ENCODE data around the gene EDDM3A. TPM values are rescaled to one million over a fixed set of nuclear protein-coding genes. Genes with fewer than 3 reads are reported as not detected.

Gene EDDM3A
- total RNA-seq, 3 donors from 2014 or later: not detected

DNA sequence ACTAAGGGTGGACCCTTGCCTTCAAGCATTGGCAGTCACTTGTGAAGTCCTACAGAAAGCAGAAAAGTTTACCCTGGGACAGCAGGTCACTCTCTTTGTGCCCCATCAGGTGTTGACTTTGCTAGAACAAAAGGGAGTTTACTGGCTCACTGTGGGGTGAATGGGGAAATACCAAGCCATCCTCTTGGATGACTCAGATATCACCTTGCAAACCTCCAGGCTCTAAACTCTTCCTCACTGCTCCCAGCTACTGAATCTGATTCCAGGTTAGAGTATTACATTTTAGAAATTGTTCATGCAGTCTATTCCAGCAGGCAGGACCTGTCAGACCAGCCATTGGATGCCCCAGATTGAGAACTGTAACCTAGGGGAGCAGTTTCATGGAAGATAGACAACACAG lies 15.3 kb downstream of the EDDM3A start:
- H3K27me3 ChIP-seq: no peaks in the 10 kb centered on the region
- H3K27ac ChIP-seq: peak overlapping the region; percentile 74 to 82
- TF ChIP-seq CTCF (IDR thresholded peaks at IDR 0.05) (no peak), POLR2AphosphoS5 (IDR thresholded peaks at IDR 0.05) (peak in 1 of 3 donors; percentile 14)
- intact Hi-C loops (cut with DNase I; ENCODE audit: low total_unique reads): no loop called here
- no peaks in the 10 kb centered on the region for H3K9me3 ChIP-seq
- H3K36me3 ChIP-seq: no peaks in the 10 kb centered on the region
- no peaks in the 10 kb centered on the region for H3K4me1 ChIP-seq
- DNase-seq (ENCODE audit: low spot score in 2 of 2): peak in 1 of 2 donors; percentile 46
- no peak overlapping the region for H3K4me3 ChIP-seq

- TF ChIP-seq POLR2AphosphoS5 (IDR thresholded peaks at IDR 0.05) (no peak), POLR2A (IDR thresholded peaks at IDR 0.05) (no peak), CTCF (IDR thresholded peaks at IDR 0.05) (no peak)
- no peak overlapping the region for H3K4me3 ChIP-seq
- no peaks in the 10 kb centered on the region for H3K27me3 ChIP-seq
- H3K9me3 ChIP-seq: no peaks in the 10 kb centered on the region
- H3K4me1 ChIP-seq: no peaks in the 10 kb centered on the region
- no peak overlapping the region for H3K27ac ChIP-seq
- no peak for DNase-seq (ENCODE audit: low spot score in 2 of 2)
- intact Hi-C loops (cut with DNase I; ENCODE audit: low total_unique reads): no loop called here
- no peaks in the 10 kb centered on the region for H3K36me3 ChIP-seq
Observed at GRCh38 chr14:20768593-20768892, 22.9 kb downstream of the EDDM3A start.

- no peak overlapping the region for H3K4me3 ChIP-seq
- intact Hi-C loops (cut with DNase I; ENCODE audit: low total_unique reads): no loop called here
- no peak overlapping the region for H3K27ac ChIP-seq
- no peaks in the 10 kb centered on the region for H3K27me3 ChIP-seq
- H3K4me1 ChIP-seq: no peaks in the 10 kb centered on the region
- TF ChIP-seq POLR2A (IDR thresholded peaks at IDR 0.05): no peak
- no peak for TF ChIP-seq CTCF (IDR thresholded peaks at IDR 0.05)
- TF ChIP-seq POLR2AphosphoS5 (IDR thresholded peaks at IDR 0.05): no peak
- no peaks in the 10 kb centered on the region for H3K36me3 ChIP-seq
- H3K9me3 ChIP-seq: no peaks in the 10 kb centered on the region
- DNase-seq (ENCODE audit: low spot score in 2 of 2): no peak
Observed at GRCh38 chr14:20769421-20769820, 23.7 kb downstream of the EDDM3A start.

DNA sequence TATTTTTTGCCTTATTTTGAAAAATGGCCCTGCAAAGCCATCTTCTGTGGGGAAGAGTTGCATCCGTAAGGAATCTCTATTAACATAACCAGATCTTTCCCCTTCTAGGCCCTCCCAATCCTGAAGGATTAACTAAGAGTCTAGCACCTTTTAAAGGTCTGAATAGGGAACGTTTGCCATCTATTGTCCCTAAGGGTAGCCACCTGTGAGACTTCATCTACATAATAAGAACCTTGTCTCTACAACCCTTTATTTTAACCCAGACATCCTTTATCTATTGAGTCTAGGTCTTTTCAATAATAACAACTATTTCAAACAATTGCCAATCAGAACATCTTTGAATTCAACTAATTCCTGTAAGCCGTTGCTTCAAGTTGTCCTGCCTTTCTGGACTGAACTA lies 27.0 kb downstream of the EDDM3A start:
- H3K4me3 ChIP-seq: no peak overlapping the region
- intact Hi-C loops (cut with DNase I; ENCODE audit: low total_unique reads): no loop called here
- H3K36me3 ChIP-seq: no peaks in the 10 kb centered on the region
- TF ChIP-seq POLR2A (IDR thresholded peaks at IDR 0.05) (no peak), POLR2AphosphoS5 (IDR thresholded peaks at IDR 0.05) (no peak), CTCF (IDR thresholded peaks at IDR 0.05) (no peak)
- no peaks in the 10 kb centered on the region for H3K27me3 ChIP-seq
- H3K27ac ChIP-seq: no peak overlapping the region
- no peaks in the 10 kb centered on the region for H3K4me1 ChIP-seq
- H3K9me3 ChIP-seq: no peaks in the 10 kb centered on the region
- no peak for DNase-seq (ENCODE audit: low spot score in 2 of 2)

DNA sequence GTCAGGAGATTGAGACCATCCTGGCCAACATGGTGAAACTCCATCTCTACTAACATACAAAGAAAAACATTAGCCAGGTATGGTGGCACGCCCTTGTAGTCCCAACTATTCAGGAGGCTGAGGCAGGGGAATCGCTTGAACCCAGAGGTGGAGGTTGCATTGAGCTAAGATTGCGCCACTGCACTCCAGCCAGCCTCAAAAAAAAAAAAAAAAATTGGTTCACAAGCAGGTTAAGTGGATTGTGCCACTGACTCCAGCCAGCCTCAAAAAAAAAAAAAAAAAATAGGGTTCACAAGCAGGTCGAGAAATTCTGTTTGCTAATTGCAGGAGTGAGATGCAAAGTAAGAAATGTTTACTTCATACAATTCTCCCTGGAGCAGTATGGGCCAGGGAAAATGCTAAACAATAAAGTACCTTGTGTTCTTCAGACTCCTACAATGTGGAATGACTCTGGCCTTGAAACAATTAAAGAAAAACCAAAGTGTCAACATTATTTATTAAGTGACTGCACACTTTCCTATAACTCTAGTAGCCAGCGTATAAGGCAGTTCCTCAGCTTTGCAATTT lies 28.7 kb downstream of the EDDM3A start:
- H3K27me3 ChIP-seq: no peaks in the 10 kb centered on the region
- DNase-seq (ENCODE audit: low spot score in 2 of 2): no peak
- H3K9me3 ChIP-seq: no peaks in the 10 kb centered on the region
- no peaks in the 10 kb centered on the region for H3K4me1 ChIP-seq
- no peaks in the 10 kb centered on the region for H3K36me3 ChIP-seq
- TF ChIP-seq POLR2A (IDR thresholded peaks at IDR 0.05): no peak
- no peak for TF ChIP-seq POLR2AphosphoS5 (IDR thresholded peaks at IDR 0.05)
- no peak for TF ChIP-seq CTCF (IDR thresholded peaks at IDR 0.05)
- no peak overlapping the region for H3K4me3 ChIP-seq
- peak overlapping the region; percentile 67 to 75 for H3K27ac ChIP-seq
- intact Hi-C loops (cut with DNase I; ENCODE audit: low total_unique reads): no loop called here

Measured in breast epithelium (tissue), 4 donors.